ENCODE data around the gene MYH7B.

DNA sequence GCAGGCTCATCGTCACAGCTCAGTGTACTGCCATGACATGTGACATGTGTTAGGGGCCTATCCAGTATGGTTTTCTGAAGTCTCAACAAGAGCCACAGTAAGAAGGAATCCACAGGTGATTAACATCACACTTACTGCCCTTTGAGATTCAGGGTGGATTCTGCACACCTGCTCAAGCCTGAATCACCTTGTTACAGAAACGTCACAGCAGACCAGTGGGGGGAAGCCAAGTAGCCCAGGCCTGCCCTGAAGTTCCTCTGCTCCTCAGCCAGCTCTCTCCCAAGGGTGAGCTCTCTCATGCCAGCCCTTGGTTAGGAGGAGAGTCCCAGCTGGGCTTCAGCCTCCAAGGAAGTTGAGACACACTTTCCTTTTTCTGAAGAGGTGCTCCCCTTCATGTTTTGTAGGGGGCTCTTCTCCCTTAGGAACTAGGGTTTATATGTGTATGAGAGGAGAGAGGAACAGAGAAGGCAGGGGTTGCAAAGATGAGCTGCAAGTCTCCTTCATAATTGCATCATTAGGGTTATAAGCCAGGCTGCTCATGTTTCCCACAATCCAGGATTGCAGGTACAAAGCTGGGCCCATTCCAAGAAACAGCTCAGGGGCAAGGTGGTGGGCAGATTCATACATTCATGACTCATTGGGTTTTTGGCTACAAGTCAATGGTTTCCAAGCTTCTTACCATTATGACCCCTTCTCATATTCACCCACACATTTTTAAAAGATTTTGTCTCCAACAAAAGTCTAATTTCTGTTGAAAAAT lies 11.7 kb upstream of the MYH7B start:
- TF ChIP-seq, protein P1, sequence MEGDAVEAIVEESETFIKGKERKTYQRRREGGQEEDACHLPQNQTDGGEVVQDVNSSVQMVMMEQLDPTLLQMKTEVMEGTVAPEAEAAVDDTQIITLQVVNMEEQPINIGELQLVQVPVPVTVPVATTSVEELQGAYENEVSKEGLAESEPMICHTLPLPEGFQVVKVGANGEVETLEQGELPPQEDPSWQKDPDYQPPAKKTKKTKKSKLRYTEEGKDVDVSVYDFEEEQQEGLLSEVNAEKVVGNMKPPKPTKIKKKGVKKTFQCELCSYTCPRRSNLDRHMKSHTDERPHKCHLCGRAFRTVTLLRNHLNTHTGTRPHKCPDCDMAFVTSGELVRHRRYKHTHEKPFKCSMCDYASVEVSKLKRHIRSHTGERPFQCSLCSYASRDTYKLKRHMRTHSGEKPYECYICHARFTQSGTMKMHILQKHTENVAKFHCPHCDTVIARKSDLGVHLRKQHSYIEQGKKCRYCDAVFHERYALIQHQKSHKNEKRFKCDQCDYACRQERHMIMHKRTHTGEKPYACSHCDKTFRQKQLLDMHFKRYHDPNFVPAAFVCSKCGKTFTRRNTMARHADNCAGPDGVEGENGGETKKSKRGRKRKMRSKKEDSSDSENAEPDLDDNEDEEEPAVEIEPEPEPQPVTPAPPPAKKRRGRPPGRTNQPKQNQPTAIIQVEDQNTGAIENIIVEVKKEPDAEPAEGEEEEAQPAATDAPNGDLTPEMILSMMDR (conservative IDR thresholded peaks at IDR 0.05; ENCODE audit: low read depth, low read length): no peak
- TF ChIP-seq EZH2 (IDR thresholded peaks at IDR 0.05; ENCODE audit: borderline replicate concordance, low read depth, low read length, poor library complexity, severe bottlenecking): no peak
